MM.1S (cell line): ENCODE measurements around the gene MGST3.

Experiments
- EZH2 ChIP-seq: fragments of 300-600 bp; sonication (generic); optimal IDR thresholded peaks from 2 replicates; pipeline ENCODE3; 2017; ENCODE audit warnings: low read depth, mild to moderate bottlenecking, antibody characterized with exemption, low read length, mixed read lengths
- TF ChIP-seq, protein P1 (sequence below): fragments of 300-600 bp; sonication (generic); IDR thresholded peaks from 2 replicates; pipeline ENCODE4 v1.5.1; 2016; ENCODE audit warnings: antibody characterized with exemption, low read length, mixed read lengths

DNA sequence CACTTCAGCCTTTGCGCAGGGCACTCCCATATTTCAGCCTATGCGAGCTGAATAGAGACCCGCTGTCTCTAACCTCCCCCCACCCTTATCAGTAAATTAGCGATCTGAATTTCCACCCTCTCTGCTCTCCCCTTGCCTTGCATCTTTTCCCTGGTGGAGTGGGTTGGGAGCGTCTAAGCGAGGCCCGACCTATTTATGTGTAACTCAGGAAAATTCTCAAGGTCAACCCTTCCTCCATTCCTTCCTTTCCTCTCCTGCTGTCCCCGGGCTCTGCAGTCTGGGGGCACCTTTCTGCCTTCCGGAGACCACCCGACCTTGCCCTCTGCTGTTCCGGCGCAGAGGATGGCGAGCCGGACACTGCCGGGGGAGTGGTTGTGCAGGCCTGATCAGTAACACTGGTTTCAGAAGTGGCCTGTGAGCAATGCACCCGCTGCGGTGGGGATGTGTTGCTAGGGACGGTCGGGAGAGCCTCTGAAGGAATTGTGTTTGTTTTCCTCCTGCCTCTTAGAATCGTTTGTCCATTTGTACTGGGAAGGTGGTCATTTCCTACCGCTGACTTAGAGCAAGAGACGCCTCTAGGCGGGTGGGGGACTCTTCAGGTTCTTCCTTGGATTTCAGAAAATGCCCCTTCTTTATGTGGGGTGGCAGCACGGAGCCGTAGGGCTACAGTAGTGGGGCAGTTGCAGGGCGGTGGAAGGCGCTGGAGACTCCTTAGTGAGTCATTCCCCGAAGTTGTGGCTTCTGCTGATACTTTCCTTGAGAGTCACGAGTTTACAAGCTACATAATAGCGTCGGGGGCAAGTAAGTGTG, 513 bp downstream of the MGST3 start:
- TF ChIP-seq EZH2: no peak
- TF ChIP-seq, protein P1, sequence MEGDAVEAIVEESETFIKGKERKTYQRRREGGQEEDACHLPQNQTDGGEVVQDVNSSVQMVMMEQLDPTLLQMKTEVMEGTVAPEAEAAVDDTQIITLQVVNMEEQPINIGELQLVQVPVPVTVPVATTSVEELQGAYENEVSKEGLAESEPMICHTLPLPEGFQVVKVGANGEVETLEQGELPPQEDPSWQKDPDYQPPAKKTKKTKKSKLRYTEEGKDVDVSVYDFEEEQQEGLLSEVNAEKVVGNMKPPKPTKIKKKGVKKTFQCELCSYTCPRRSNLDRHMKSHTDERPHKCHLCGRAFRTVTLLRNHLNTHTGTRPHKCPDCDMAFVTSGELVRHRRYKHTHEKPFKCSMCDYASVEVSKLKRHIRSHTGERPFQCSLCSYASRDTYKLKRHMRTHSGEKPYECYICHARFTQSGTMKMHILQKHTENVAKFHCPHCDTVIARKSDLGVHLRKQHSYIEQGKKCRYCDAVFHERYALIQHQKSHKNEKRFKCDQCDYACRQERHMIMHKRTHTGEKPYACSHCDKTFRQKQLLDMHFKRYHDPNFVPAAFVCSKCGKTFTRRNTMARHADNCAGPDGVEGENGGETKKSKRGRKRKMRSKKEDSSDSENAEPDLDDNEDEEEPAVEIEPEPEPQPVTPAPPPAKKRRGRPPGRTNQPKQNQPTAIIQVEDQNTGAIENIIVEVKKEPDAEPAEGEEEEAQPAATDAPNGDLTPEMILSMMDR: no peak
